Smooth muscle cell (in vitro differentiated cells): Measurements from ENCODE around the gene EEF1A2. TPM values are rescaled to one million over a fixed set of nuclear protein-coding genes. Genes with fewer than 3 reads are reported as not detected.

Experiments used
- DNase-seq: peaks from one replicate; lab custom pipeline; 2025; ENCODE audit not compliant: unreplicated experiment; lab: John Stamatoyannopoulos, UW
- H2AFZ ChIP-seq: fragments of 200-600 bp; sonication (generic); 2 replicates; pipeline ENCODE4 v1.6.0; 2016; ENCODE audit warnings: antibody characterized with exemption, low read depth, mild to moderate bottlenecking
- H3F3A ChIP-seq: fragments of 200-600 bp; sonication (generic); 2 replicates; pipeline ENCODE4 v1.6.0; 2017; ENCODE audit warnings: antibody characterized with exemption, low read depth
- H3K27ac ChIP-seq: fragments of 200-600 bp; sonication (generic); 2 replicates; pipeline ENCODE4 v1.5.1; 2016; ENCODE audit warnings: low read depth, mild to moderate bottlenecking
- H3K27me3 ChIP-seq: fragments of 200-600 bp; sonication (generic); 2 replicates; pipeline ENCODE4 v1.6.1; 2016; ENCODE audit warnings: low read depth, mild to moderate bottlenecking
- H3K36me3 ChIP-seq: fragments of 200-600 bp; sonication (generic); 2 replicates; pipeline ENCODE4 v1.5.1; 2016; ENCODE audit warnings: low read depth
- H3K4me1 ChIP-seq: fragments of 200-600 bp; sonication (generic); 2 replicates; pipeline ENCODE4 v1.5.1; 2016; ENCODE audit warnings: low read depth
- H3K4me2 ChIP-seq: fragments of 200-600 bp; sonication (generic); 2 replicates; pipeline ENCODE4 v1.6.0; 2016; ENCODE audit warnings: mild to moderate bottlenecking
- H3K4me3 ChIP-seq: fragments of 200-600 bp; sonication (generic); 2 replicates; pipeline ENCODE4 v1.5.1; 2016; ENCODE audit warnings: mild to moderate bottlenecking
- H3K79me2 ChIP-seq: fragments of 200-600 bp; sonication (generic); 2 replicates; pipeline ENCODE4 v1.6.0; 2016; ENCODE audit warnings: low read depth, mild to moderate bottlenecking
- H3K9ac ChIP-seq: fragments of 200-600 bp; sonication (generic); 2 replicates; pipeline ENCODE4 v1.6.0; 2016; ENCODE audit warnings: low read depth
- H3K9me3 ChIP-seq: fragments of 200-600 bp; sonication (generic); replicated peaks from 2 replicates; pipeline ENCODE4 v1.5.1; 2016; ENCODE audit warnings: low read depth
- H4K20me1 ChIP-seq: fragments of 200-600 bp; sonication (generic); 2 replicates; pipeline ENCODE4 v1.6.0; 2016; ENCODE audit warnings: low read depth
- WGBS: methylation state at CpG from one replicate; pipeline ENCODE4 v1.1.7; 2016; ENCODE audit warnings: low lambda C conversion rate; 5-methylcytosine and 5-hydroxymethylcytosine counted together
- polyA plus RNA-seq: library from polyadenylated mRNA; unstranded; fragments of >200 nt; fragmentation: Nextera tagmentation; extraction: Ambion mirVana; gene quantifications from 2 replicates; pipeline ENCODE4 v1.2.1, GENCODE V29; 2016
- total RNA-seq: library from RNA; depleted of rRNA; stranded (reverse); fragments of >200 nt; gene quantifications from 2 replicates; pipeline ENCODE4 v1.2.3, GENCODE V29; 2014
- TF ChIP-seq, protein P1 (sequence below): fragments of 200-600 bp; sonication (generic); IDR thresholded peaks from 2 replicates; pipeline ENCODE4 v1.5.1; 2017; ENCODE audit warnings: borderline replicate concordance, mild to moderate bottlenecking, antibody characterized with exemption; ENCODE audit not compliant: insufficient read depth, poor library complexity, severe bottlenecking

Gene EEF1A2
- total and polyA plus RNA-seq, 2 experiments from 2014 or later = 2.1 to 5.1 TPM

DNA sequence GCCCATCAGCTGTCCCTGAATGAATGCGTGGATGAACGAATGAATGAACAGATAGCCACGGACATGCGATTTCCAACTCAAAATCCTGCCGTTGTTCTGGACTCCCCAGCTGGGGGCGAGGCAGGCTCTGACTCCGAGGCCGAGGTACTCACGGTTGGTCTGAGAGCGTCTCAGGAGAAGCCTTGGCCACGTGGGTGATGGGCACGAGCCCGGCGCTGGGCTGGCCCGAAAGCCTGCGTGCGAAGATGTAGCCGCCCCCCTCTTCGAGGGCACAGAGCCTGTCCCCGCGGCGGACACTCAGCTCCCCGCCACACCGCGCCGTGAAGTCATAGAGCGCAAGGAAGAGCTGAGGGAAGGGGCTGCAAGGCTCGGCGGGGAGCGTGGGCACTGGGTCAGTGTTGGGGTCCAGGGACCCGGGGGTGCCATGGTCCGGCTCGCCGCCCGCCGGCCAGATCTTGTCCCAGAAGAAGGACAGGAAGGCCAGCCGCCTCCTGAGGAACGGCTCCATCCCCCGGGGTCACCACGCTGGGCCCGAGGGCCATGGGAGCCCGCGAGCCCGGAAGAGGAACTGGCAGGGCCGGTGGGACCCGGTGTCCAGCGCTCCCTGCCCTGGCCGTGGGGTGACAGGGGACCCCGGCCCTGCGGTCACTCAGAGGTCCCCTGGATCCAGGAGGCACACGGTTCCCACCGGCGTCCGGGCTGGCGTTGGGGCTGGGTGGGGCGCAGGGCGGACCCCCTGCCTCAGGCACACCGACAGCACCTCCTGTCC lies 48.3 kb upstream of the EEF1A2 start:
- Histone ChIP-seq H3K4me2 (no peak overlapping the region), H3K9ac (no peak overlapping the region), H3K4me3 (no peak overlapping the region), H2AFZ (no peak overlapping the region), H3F3A (no peaks in the 10 kb centered on the region), H3K27ac (no peak overlapping the region), H3K27me3 (no peaks in the 10 kb centered on the region), H4K20me1 (no peaks in the 10 kb centered on the region), H3K9me3 (no peaks in the 10 kb centered on the region), H3K36me3 (no peaks in the 10 kb centered on the region), H3K79me2 (no peaks in the 10 kb centered on the region), H3K4me1 (no peaks in the 10 kb centered on the region)
- 84% methylated on average over 56 of the region's 58 CpGs for WGBS
- TF ChIP-seq, protein P1, sequence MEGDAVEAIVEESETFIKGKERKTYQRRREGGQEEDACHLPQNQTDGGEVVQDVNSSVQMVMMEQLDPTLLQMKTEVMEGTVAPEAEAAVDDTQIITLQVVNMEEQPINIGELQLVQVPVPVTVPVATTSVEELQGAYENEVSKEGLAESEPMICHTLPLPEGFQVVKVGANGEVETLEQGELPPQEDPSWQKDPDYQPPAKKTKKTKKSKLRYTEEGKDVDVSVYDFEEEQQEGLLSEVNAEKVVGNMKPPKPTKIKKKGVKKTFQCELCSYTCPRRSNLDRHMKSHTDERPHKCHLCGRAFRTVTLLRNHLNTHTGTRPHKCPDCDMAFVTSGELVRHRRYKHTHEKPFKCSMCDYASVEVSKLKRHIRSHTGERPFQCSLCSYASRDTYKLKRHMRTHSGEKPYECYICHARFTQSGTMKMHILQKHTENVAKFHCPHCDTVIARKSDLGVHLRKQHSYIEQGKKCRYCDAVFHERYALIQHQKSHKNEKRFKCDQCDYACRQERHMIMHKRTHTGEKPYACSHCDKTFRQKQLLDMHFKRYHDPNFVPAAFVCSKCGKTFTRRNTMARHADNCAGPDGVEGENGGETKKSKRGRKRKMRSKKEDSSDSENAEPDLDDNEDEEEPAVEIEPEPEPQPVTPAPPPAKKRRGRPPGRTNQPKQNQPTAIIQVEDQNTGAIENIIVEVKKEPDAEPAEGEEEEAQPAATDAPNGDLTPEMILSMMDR = no peak
- no peak for DNase-seq

DNA sequence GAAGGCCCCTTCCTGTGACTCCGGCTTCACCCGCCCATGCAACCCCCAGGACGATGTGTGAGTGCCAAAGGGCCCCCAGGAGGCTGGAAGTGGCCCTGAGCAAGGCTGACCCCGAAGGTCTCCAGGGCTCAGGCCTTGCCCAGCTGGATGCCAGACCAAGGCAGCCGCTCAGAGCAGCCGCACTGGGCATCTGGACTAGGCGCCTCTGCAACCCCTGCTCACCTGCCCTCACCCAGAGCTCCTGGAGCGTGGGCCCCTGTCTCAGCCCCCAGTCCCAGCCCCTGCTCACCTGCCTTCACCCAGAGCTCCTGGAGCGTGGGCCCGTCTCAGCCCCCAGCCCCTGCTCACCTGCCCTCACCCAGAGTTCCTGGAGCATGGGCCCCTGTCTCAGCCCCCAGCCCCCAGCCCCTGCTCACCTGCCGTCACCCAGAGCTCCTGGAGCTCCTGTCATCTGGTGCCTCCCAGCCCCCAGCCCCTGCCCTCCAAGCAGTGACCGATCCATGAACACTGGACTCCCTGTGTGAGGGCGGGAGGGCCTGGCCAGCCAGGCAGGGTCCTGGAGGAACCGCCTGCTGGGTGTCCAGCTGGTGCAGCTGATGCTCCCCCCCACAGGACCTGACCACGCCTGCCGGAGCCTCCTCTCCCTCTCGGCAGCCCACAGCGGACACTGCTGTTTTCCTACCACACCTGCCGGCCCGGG lies 47.5 kb upstream of the EEF1A2 start:
- H3K4me1 ChIP-seq = no peaks in the 10 kb centered on the region
- no peaks in the 10 kb centered on the region for H3K27me3 ChIP-seq
- WGBS = 93% methylated on average over 16 of the region's 20 CpGs
- H3K27ac ChIP-seq = no peak overlapping the region
- H4K20me1 ChIP-seq = no peaks in the 10 kb centered on the region
- H2AFZ ChIP-seq = no peak overlapping the region
- H3F3A ChIP-seq = no peaks in the 10 kb centered on the region
- H3K9ac ChIP-seq = no peak overlapping the region
- no peak for DNase-seq
- no peaks in the 10 kb centered on the region for H3K79me2 ChIP-seq
- no peak overlapping the region for H3K4me3 ChIP-seq
- no peaks in the 10 kb centered on the region for H3K36me3 ChIP-seq
- TF ChIP-seq, protein P1 = no peak
- no peak overlapping the region for H3K4me2 ChIP-seq
- H3K9me3 ChIP-seq = no peaks in the 10 kb centered on the region

DNA sequence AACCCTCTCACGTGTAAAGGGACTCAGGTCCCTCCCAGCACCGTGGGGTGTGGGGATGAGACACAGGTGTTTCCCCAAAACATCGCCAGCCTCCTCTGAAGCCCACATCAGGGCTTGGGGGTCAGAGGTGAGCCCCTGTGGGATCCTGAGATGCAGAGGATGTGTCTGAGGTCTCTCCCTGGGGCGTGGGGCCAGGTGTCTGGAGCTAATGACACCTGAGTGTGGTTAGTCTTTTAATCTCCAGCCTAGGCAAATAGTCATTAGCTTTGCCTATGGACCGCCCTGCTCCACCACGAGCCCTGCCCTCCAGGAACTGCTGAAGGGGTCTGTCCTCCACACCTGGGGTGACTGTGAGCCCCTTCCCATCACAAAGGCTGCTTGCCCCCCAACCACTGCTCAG lies 46.9 kb upstream of the EEF1A2 start:
- Histone ChIP-seq H2AFZ (no peak overlapping the region), H3K79me2 (no peaks in the 10 kb centered on the region), H3K4me1 (no peaks in the 10 kb centered on the region), H3K9me3 (no peaks in the 10 kb centered on the region), H3K27ac (no peak overlapping the region), H4K20me1 (no peaks in the 10 kb centered on the region), H3K9ac (no peak overlapping the region), H3K4me2 (no peak overlapping the region), H3F3A (no peaks in the 10 kb centered on the region), H3K36me3 (no peaks in the 10 kb centered on the region), H3K4me3 (no peak overlapping the region), H3K27me3 (no peaks in the 10 kb centered on the region)
- DNase-seq = no peak
- 88% methylated on average over 6 of the region's 6 CpGs for WGBS
- TF ChIP-seq, protein P1 = no peak
